Trophoblast cell (in vitro differentiated cells and primary cell): ENCODE data around the gene CPSF4.

Experiments
- DNase-seq, 2 donors: peaks; one replicate each; pipeline ENCODE4 v3.0.0-alpha.2; 2016
- H2AFZ ChIP-seq: 2 replicates; pipeline ENCODE4 v1.6.1; 2013; ENCODE audit warnings: low read length, moderate library complexity, mild to moderate bottlenecking; ENCODE audit not compliant: insufficient read depth, poor library complexity
- H2AK5ac ChIP-seq: 2 replicates; pipeline ENCODE4 v1.6.1; 2013; ENCODE audit warnings: mild to moderate bottlenecking, low read length
- H2BK120ac ChIP-seq: 2 replicates; pipeline ENCODE4 v1.6.1; 2013; ENCODE audit warnings: low read length, mild to moderate bottlenecking, moderate library complexity; ENCODE audit not compliant: insufficient read depth, poor library complexity
- H2BK12ac ChIP-seq: 2 replicates; pipeline ENCODE4 v1.6.1; 2013; ENCODE audit warnings: mild to moderate bottlenecking, low read length, moderate library complexity
- H2BK5ac ChIP-seq: 2 replicates; pipeline ENCODE4 v1.6.1; 2013; ENCODE audit warnings: low read length, low read depth, moderate library complexity, mild to moderate bottlenecking; ENCODE audit not compliant: poor library complexity
- H3K14ac ChIP-seq: 2 replicates; pipeline ENCODE4 v1.6.1; 2013; ENCODE audit warnings: mild to moderate bottlenecking, low read length
- H3K18ac ChIP-seq: 2 replicates; pipeline ENCODE4 v1.6.1; 2013; ENCODE audit warnings: mild to moderate bottlenecking, low read length
- H3K23ac ChIP-seq: 2 replicates; pipeline ENCODE4 v1.6.1; 2013; ENCODE audit warnings: low read length
- H3K27ac ChIP-seq: 2 replicates; pipeline ENCODE4 v1.5.1; 2013; ENCODE audit warnings: low read depth, mild to moderate bottlenecking, inconsistent platforms, low read length, moderate library complexity
- H3K27me3 ChIP-seq: 2 replicates; pipeline ENCODE4 v1.6.1; 2013; ENCODE audit warnings: inconsistent platforms, mild to moderate bottlenecking, low read length, moderate library complexity; ENCODE audit not compliant: insufficient read depth
- H3K36me3 ChIP-seq, 2 experiments: 1 replicate in 1 of 2; 2 replicates in 1 of 2; pipeline ENCODE4 v1.6.1; 2013; ENCODE audit warnings: low read length in 2 of 2, mild to moderate bottlenecking in 2 of 2, moderate library complexity in 1 of 2; ENCODE audit not compliant: insufficient read depth in 2 of 2, control insufficient read depth in 1 of 2
- H3K4ac ChIP-seq: 2 replicates; pipeline ENCODE4 v1.6.1; 2013; ENCODE audit warnings: low read depth, mild to moderate bottlenecking, low read length, moderate library complexity
- H3K4me1 ChIP-seq, 2 experiments: 1 replicate in 1 of 2; 2 replicates in 1 of 2; pipeline ENCODE4 v1.6.1; 2013; ENCODE audit warnings: low read length in 2 of 2, mild to moderate bottlenecking in 2 of 2, moderate library complexity in 1 of 2; ENCODE audit not compliant: insufficient read depth in 2 of 2, control insufficient read depth in 1 of 2
- H3K4me2 ChIP-seq: 2 replicates; pipeline ENCODE4 v1.6.1; 2013; ENCODE audit warnings: inconsistent platforms, mild to moderate bottlenecking, low read length, moderate library complexity
- H3K4me3 ChIP-seq: 2 replicates; pipeline ENCODE4 v1.5.1; 2013; ENCODE audit warnings: mild to moderate bottlenecking, low read depth, low read length, inconsistent platforms
- H3K79me1 ChIP-seq: one replicate; pipeline ENCODE4 v1.6.1; 2013; ENCODE audit warnings: low read length
- H3K79me2 ChIP-seq: 2 replicates; pipeline ENCODE4 v1.6.1; 2013; ENCODE audit warnings: low read length, mild to moderate bottlenecking; ENCODE audit not compliant: control insufficient read depth, insufficient read depth, poor library complexity
- H3K9ac ChIP-seq: 2 replicates; pipeline ENCODE4 v1.6.1; 2013; ENCODE audit warnings: mild to moderate bottlenecking, low read length
- H3K9me3 ChIP-seq: 2 replicates; pipeline ENCODE4 v1.6.1; 2013; ENCODE audit warnings: low read depth, mild to moderate bottlenecking, control low read depth, inconsistent platforms, low read length; ENCODE audit not compliant: insufficient read depth
- H4K12ac ChIP-seq: 2 replicates; pipeline ENCODE4 v1.6.1; 2013; ENCODE audit warnings: low read depth, mild to moderate bottlenecking, low read length, moderate library complexity
- H4K8ac ChIP-seq: 2 replicates; pipeline ENCODE4 v1.6.1; 2013; ENCODE audit warnings: low read depth, mild to moderate bottlenecking, low read length, moderate library complexity
- H4K91ac ChIP-seq: one replicate; pipeline ENCODE4 v1.6.1; 2013; ENCODE audit warnings: low read depth, mild to moderate bottlenecking, low read length, moderate library complexity
- WGBS: extraction: QIAGEN DNeasy Blood & Tissue Kit; methylation state at CpG from one replicate; pipeline ENCODE4 v1.1.7; 2013; ENCODE audit warnings: missing lambda C conversion rate; ENCODE audit not compliant: insufficient read length, insufficient coverage; ENCODE audit errors: extremely low coverage; 5-methylcytosine and 5-hydroxymethylcytosine counted together

CPSF4 gene

GRCh38 chr7:99446096-99446495 lies 7.4 kb downstream of the CPSF4 start:
- peaks cover 2% of the 10 kb centered on the region for H3K79me1 ChIP-seq
- peaks cover 0 to 4% of the 10 kb centered on the region in 2 experiments for H3K4me1 ChIP-seq
- DNase-seq, result no peak
- H4K91ac ChIP-seq, result no peak overlapping the region
- H3K79me2 ChIP-seq, result no peaks in the 10 kb centered on the region
- H3K27ac ChIP-seq, result no peak overlapping the region
- WGBS, result no CpG with 5 or more reads among the region's 4 CpGs
- no peak overlapping the region for H3K4me3 ChIP-seq
- H3K4me2 ChIP-seq, result no peak overlapping the region
- no peak overlapping the region for H2BK12ac ChIP-seq
- H3K36me3 ChIP-seq, result peaks cover 58 to 67% of the 10 kb centered on the region in 2 experiments
- H3K4ac ChIP-seq, result no peak overlapping the region
- no peak overlapping the region for H4K12ac ChIP-seq
- H2BK120ac ChIP-seq, result no peak overlapping the region
- H3K18ac ChIP-seq, result no peak overlapping the region
- H3K14ac ChIP-seq, result no peak overlapping the region
- no peaks in the 10 kb centered on the region for H3K9me3 ChIP-seq
- no peak overlapping the region for H3K9ac ChIP-seq
- H4K8ac ChIP-seq, result no peak overlapping the region
- H2AFZ ChIP-seq, result no peak overlapping the region
- H3K23ac ChIP-seq, result no peak overlapping the region
- H2AK5ac ChIP-seq, result no peak overlapping the region
- H3K27me3 ChIP-seq, result no peaks in the 10 kb centered on the region
- H2BK5ac ChIP-seq, result no peak overlapping the region

- no peaks in the 10 kb centered on the region for H3K79me2 ChIP-seq
- H3K14ac ChIP-seq, result no peak overlapping the region
- H3K27me3 ChIP-seq, result no peaks in the 10 kb centered on the region
- H3K27ac ChIP-seq, result no peak overlapping the region
- no peak overlapping the region for H2AK5ac ChIP-seq
- no peak overlapping the region for H3K4ac ChIP-seq
- no peak overlapping the region for H2AFZ ChIP-seq
- H4K12ac ChIP-seq, result no peak overlapping the region
- no peak overlapping the region for H2BK12ac ChIP-seq
- no peak overlapping the region for H3K23ac ChIP-seq
- no peak overlapping the region for H3K18ac ChIP-seq
- peak; percentile 22 to 66 for DNase-seq
- no peak overlapping the region for H2BK120ac ChIP-seq
- no peak overlapping the region for H3K4me2 ChIP-seq
- H3K9me3 ChIP-seq, result peaks cover 6% of the 10 kb centered on the region
- no peak overlapping the region for H4K8ac ChIP-seq
- peaks cover 0 to 2% of the 10 kb centered on the region in 2 experiments for H3K4me1 ChIP-seq
- no peak overlapping the region for H4K91ac ChIP-seq
- WGBS, result no CpG with 5 or more reads among the region's 10 CpGs
- H3K9ac ChIP-seq, result no peak overlapping the region
- no peak overlapping the region for H2BK5ac ChIP-seq
- H3K79me1 ChIP-seq, result peaks cover 2% of the 10 kb centered on the region
- peaks cover 73 to 79% of the 10 kb centered on the region in 2 experiments for H3K36me3 ChIP-seq
- no peak overlapping the region for H3K4me3 ChIP-seq
Measured at GRCh38 chr7:99447943-99448342, 9.2 kb downstream of the CPSF4 start.

- Histone ChIP-seq H4K8ac (no peak overlapping the region), H3K27me3 (no peaks in the 10 kb centered on the region), H3K23ac (no peak overlapping the region), H2AFZ (no peak overlapping the region), H2BK120ac (no peak overlapping the region), H3K9me3 (peaks cover 6% of the 10 kb centered on the region), H3K4me3 (no peak overlapping the region), H3K79me1 (peaks cover 1% of the 10 kb centered on the region), H3K4ac (no peak overlapping the region), H3K4me2 (no peak overlapping the region), H3K79me2 (no peaks in the 10 kb centered on the region), H3K4me1 (peaks cover 0 to under 1% of the 10 kb centered on the region in 2 experiments), H2BK5ac (no peak overlapping the region), H3K36me3 (peaks cover 80 to 85% of the 10 kb centered on the region in 2 experiments), H3K18ac (no peak overlapping the region), H3K27ac (no peak overlapping the region), H3K14ac (no peak overlapping the region), H4K12ac (no peak overlapping the region), H2AK5ac (no peak overlapping the region), H3K9ac (no peak overlapping the region), H2BK12ac (no peak overlapping the region), H4K91ac (no peak overlapping the region)
- no peak for DNase-seq
- no CpG with 5 or more reads among the region's 10 CpGs for WGBS
Measured at GRCh38 chr7:99448855-99449254, 10.1 kb downstream of the CPSF4 start.

- DNase-seq, result no peak
- Histone ChIP-seq H3K27ac (no peak overlapping the region), H3K79me2 (no peaks in the 10 kb centered on the region), H3K9ac (no peak overlapping the region), H3K79me1 (no peaks in the 10 kb centered on the region), H2AK5ac (no peak overlapping the region), H3K18ac (no peak overlapping the region), H4K8ac (no peak overlapping the region), H3K23ac (no peak overlapping the region), H2BK120ac (no peak overlapping the region), H3K14ac (no peak overlapping the region), H3K4me3 (no peak overlapping the region), H2BK12ac (no peak overlapping the region), H3K4ac (no peak overlapping the region), H2AFZ (no peak overlapping the region), H3K4me2 (no peak overlapping the region), H3K4me1 (no peaks in the 10 kb centered on the region), H4K91ac (no peak overlapping the region), H4K12ac (no peak overlapping the region), H3K9me3 (peaks cover 6% of the 10 kb centered on the region), H3K27me3 (no peaks in the 10 kb centered on the region), H2BK5ac (no peak overlapping the region), H3K36me3 (peaks cover 83 to 88% of the 10 kb centered on the region in 2 experiments)
- WGBS, result no CpG with 5 or more reads among the region's 5 CpGs
Measured at GRCh38 chr7:99449326-99449725, 10.6 kb downstream of the CPSF4 start.
